Neuronal stem cell (in vitro differentiated cells): ENCODE results near the gene PLEKHA6.
"Not testable (repeated sequence)": the region's sequence is repeated elsewhere in the genome, so short reads cannot be mapped to it uniquely, and the experiment has no call there.

Source experiments
- DNase-seq: peaks from one replicate; pipeline ENCODE4 v3.0.0-alpha.2; 2013; ENCODE audit warnings: low spot score
- H2AFZ ChIP-seq: one replicate; pipeline ENCODE4 v1.6.1; 2013; ENCODE audit warnings: mild to moderate bottlenecking, low read length, inconsistent platforms
- H2AK5ac ChIP-seq: 2 replicates; pipeline ENCODE4 v1.6.1; 2013; ENCODE audit warnings: low read depth, mild to moderate bottlenecking, inconsistent platforms, low read length, moderate library complexity, mixed read lengths
- H2BK120ac ChIP-seq: 2 replicates; pipeline ENCODE4 v1.6.1; 2013; ENCODE audit warnings: low read depth, mild to moderate bottlenecking, inconsistent platforms, low read length, moderate library complexity, mixed read lengths
- H2BK12ac ChIP-seq: one replicate; pipeline ENCODE4 v1.6.1; 2013; ENCODE audit warnings: low read length, inconsistent platforms
- H2BK15ac ChIP-seq: 2 replicates; pipeline ENCODE4 v1.6.1; 2013; ENCODE audit warnings: mild to moderate bottlenecking, low read length, inconsistent platforms, mixed read lengths
- H2BK5ac ChIP-seq: one replicate; pipeline ENCODE4 v1.6.1; 2013; ENCODE audit warnings: inconsistent platforms, mild to moderate bottlenecking, low read length, moderate library complexity
- H3K14ac ChIP-seq: one replicate; pipeline ENCODE4 v1.6.1; 2013; ENCODE audit warnings: low read length, inconsistent platforms
- H3K18ac ChIP-seq: 2 replicates; pipeline ENCODE4 v1.6.1; 2013; ENCODE audit warnings: low read length, inconsistent platforms
- H3K23ac ChIP-seq: 2 replicates; pipeline ENCODE4 v1.6.1; 2013; ENCODE audit warnings: low read depth, mild to moderate bottlenecking, mixed read lengths, low read length, inconsistent platforms; ENCODE audit not compliant: poor library complexity
- H3K27ac ChIP-seq: replicated peaks from 3 replicates; pipeline ENCODE4 v1.5.1; 2013; ENCODE audit warnings: low read length, inconsistent platforms
- H3K27me3 ChIP-seq, 3 experiments: 2 replicates each; pipeline ENCODE4 v1.6.1; 2013; ENCODE audit warnings: low read length in 3 of 3, mild to moderate bottlenecking in 2 of 3, inconsistent platforms in 1 of 3, low read depth in 1 of 3, mixed read lengths in 1 of 3, moderate library complexity in 1 of 3; ENCODE audit not compliant: control insufficient read depth in 3 of 3, insufficient read depth in 3 of 3
- H3K36me3 ChIP-seq, 2 donors: replicated peaks in 1 of 2; 2 replicates each; pipeline ENCODE4 v1.6.1; 2013; ENCODE audit warnings: low read length in 2 of 2; ENCODE audit not compliant: control insufficient read depth in 2 of 2, insufficient read depth in 2 of 2
- H3K4ac ChIP-seq: 2 replicates; pipeline ENCODE4 v1.6.1; 2013; ENCODE audit warnings: inconsistent platforms, mild to moderate bottlenecking, low read length, moderate library complexity
- H3K4me1 ChIP-seq, 2 donors: 1 replicate in 1 of 2; 2 replicates in 1 of 2; pipeline ENCODE4 v1.6.1; 2013; ENCODE audit warnings: low read length in 2 of 2, low read depth in 1 of 2; ENCODE audit not compliant: control insufficient read depth in 2 of 2, insufficient read depth in 1 of 2
- H3K4me2 ChIP-seq: one replicate; pipeline ENCODE4 v1.6.1; 2013; ENCODE audit warnings: mild to moderate bottlenecking, low read length, inconsistent platforms; ENCODE audit not compliant: insufficient read depth, poor library complexity, severe bottlenecking
- H3K4me3 ChIP-seq, 2 donors: 2 replicates each; pipeline ENCODE4 v1.5.1; 2013; ENCODE audit warnings: low read length in 2 of 2, mild to moderate bottlenecking in 2 of 2, inconsistent platforms in 1 of 2, moderate library complexity in 1 of 2
- H3K79me1 ChIP-seq: one replicate; pipeline ENCODE4 v1.6.1; 2013; ENCODE audit warnings: low read depth, mild to moderate bottlenecking, inconsistent platforms, low read length, moderate library complexity
- H3K9ac ChIP-seq: one replicate; pipeline ENCODE4 v1.6.1; 2013; ENCODE audit warnings: mild to moderate bottlenecking, low read depth, low read length, inconsistent platforms; ENCODE audit not compliant: poor library complexity
- H3K9me3 ChIP-seq, 2 donors: replicated peaks in 1 of 2; 2 replicates each; pipeline versions ENCODE3 to v1.6.1; 2013; ENCODE audit warnings: low read length in 2 of 2, mild to moderate bottlenecking in 2 of 2, inconsistent platforms in 1 of 2, low read depth in 1 of 2, mixed read lengths in 1 of 2, moderate library complexity in 1 of 2; ENCODE audit not compliant: control insufficient read depth in 2 of 2, insufficient read depth in 1 of 2
- H4K8ac ChIP-seq: one replicate; pipeline ENCODE4 v1.6.1; 2013; ENCODE audit warnings: low read depth, mild to moderate bottlenecking, inconsistent platforms, low read length, moderate library complexity
- H4K91ac ChIP-seq: one replicate; pipeline ENCODE4 v1.6.1; 2013; ENCODE audit warnings: low read length, low read depth, mild to moderate bottlenecking, inconsistent platforms; ENCODE audit not compliant: poor library complexity
- WGBS, 2 donors: extraction: QIAGEN DNeasy Blood & Tissue Kit; methylation state at CpG; one replicate each; pipeline ENCODE4 v1.1.7; 2013; ENCODE audit warnings: missing lambda C conversion rate in 2 of 2, mixed read lengths in 1 of 2; ENCODE audit not compliant: insufficient read length in 2 of 2, insufficient replicate concordance in 1 of 2; ENCODE audit errors: extremely low coverage in 2 of 2; 5-methylcytosine and 5-hydroxymethylcytosine counted together

The PLEKHA6 gene

DNA sequence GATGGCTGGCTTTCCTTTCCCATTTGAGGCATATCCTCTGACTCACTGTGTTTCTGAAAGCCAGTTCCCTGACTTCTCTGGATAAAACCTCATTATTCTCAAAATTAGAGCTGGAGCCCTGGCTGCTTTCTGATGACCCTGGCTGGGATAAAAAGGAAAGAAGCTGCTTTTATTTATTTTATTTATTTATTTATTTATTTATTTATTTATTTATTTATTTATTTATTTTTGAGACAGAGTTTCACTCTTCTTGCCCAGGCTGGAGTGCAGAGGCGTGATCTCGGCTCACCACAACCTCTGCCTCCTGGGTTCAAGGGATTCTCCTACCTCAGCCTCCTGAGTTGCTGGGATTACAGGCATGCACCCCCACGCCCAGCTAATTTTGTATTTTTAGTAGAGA, 31.9 kb downstream of the PLEKHA6 start:
- H3K4me3 ChIP-seq, DNase-seq, H3K18ac ChIP-seq, H3K27ac ChIP-seq, H3K23ac ChIP-seq, H2BK12ac ChIP-seq, H3K27me3 ChIP-seq, H4K91ac ChIP-seq, H2AK5ac ChIP-seq, H2AFZ ChIP-seq, H3K4ac ChIP-seq, H3K36me3 ChIP-seq, H3K9ac ChIP-seq, H2BK5ac ChIP-seq, H3K14ac ChIP-seq, H4K8ac ChIP-seq, H3K9me3 ChIP-seq, H3K4me1 ChIP-seq, H3K4me2 ChIP-seq, H3K79me1 ChIP-seq, H2BK120ac ChIP-seq, H2BK15ac ChIP-seq: not testable (repeated sequence)
- no CpG with 5 or more reads among the region's 3 CpGs for WGBS, 2 donors

DNA sequence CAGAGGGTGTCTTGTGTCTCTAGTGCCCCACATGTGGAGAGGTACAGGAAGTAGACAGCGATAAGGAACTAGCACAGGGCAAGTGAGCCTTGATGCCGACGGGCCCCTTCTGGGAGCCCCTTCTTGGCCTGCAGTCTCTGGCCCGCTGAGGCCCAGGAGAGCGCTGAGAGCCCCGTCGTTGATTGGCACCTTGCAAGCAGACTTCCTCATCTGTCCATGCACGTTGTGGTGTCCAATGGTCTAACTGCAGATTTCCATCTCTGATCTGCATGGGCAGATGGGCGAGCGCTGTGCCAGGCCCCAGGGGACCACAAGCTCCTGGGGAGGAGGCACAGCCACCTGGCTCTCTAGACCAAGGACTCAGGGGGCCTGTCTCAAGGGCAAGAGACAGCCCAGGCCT, 32.4 kb downstream of the PLEKHA6 start:
- Histone ChIP-seq H3K18ac (no peak overlapping the region), H4K8ac (no peak overlapping the region), H3K36me3 (no peaks in the 10 kb centered on the region)

DNA sequence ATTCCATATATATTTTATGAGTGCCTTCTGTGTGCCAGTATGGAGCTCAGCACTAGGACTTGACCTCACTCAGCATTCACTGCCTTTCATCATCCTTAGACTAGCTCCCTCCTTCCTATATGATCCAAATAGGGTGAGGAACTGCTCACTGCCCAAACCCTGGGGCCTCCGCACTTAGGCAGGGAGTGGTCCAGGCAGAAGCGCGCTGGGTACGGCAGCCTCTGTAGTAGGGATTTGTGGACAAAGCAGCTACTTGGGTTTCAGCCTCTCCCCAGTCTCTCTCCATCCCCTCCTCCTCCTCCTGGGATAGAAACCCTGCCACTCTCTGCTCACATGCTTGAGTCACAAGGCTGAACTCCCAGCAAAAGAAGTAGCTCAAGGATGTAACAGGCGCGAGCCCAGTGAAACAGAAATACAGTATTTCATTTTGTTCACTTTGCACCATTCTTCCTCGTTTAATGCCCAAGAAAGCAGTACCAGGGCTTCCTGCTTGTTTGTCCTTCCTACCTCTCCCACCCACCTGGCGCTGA, 32.9 kb downstream of the PLEKHA6 start:
- H3K9ac ChIP-seq = no peak overlapping the region
- no peak overlapping the region for H2BK5ac ChIP-seq
- no peak overlapping the region for H2AK5ac ChIP-seq
- no peak overlapping the region for H3K27ac ChIP-seq
- H3K79me1 ChIP-seq = no peaks in the 10 kb centered on the region
- H3K4me1 ChIP-seq = peaks cover 6 to 17% of the 10 kb centered on the region in 2 donors
- no peak overlapping the region for H2BK12ac ChIP-seq
- H3K27me3 ChIP-seq = peaks cover 0 to 4% (median 0%) of the 10 kb centered on the region in 3 experiments
- H3K4ac ChIP-seq = no peak overlapping the region
- no peak overlapping the region for H2BK120ac ChIP-seq
- H2BK15ac ChIP-seq = no peak overlapping the region
- H3K18ac ChIP-seq = no peak overlapping the region
- H3K36me3 ChIP-seq = no peaks in the 10 kb centered on the region
- no peak overlapping the region for H3K4me3 ChIP-seq
- no peak overlapping the region for H3K4me2 ChIP-seq
- H4K8ac ChIP-seq = no peak overlapping the region
- no peak overlapping the region for H4K91ac ChIP-seq
- H2AFZ ChIP-seq = no peak overlapping the region
- H3K23ac ChIP-seq = no peak overlapping the region
- H3K14ac ChIP-seq = no peak overlapping the region
- peaks cover 0 to 5% of the 10 kb centered on the region in 2 donors for H3K9me3 ChIP-seq
- DNase-seq = no peak
- WGBS, 2 donors = no CpG with 5 or more reads among the region's 8 CpGs

More for the DNA sequence above, 32.4 kb downstream of the PLEKHA6 start:
- H3K9me3 ChIP-seq = peaks cover 0 to 5% of the 10 kb centered on the region in 2 donors
- no peak overlapping the region for H3K4me3 ChIP-seq
- DNase-seq = no peak
- no peak overlapping the region for H2AFZ ChIP-seq
- H3K14ac ChIP-seq = no peak overlapping the region
- H2BK5ac ChIP-seq = no peak overlapping the region
- no peaks in the 10 kb centered on the region for H3K79me1 ChIP-seq
- no peak overlapping the region for H2BK12ac ChIP-seq
- no peak overlapping the region for H3K9ac ChIP-seq
- H3K27ac ChIP-seq = no peak overlapping the region
- H3K23ac ChIP-seq = no peak overlapping the region
- H3K4ac ChIP-seq = no peak overlapping the region
- no CpG with 5 or more reads among the region's 10 CpGs for WGBS, 2 donors
- H3K4me1 ChIP-seq = peaks cover 5 to 12% of the 10 kb centered on the region in 2 donors
- H2BK15ac ChIP-seq = no peak overlapping the region
- no peak overlapping the region for H3K4me2 ChIP-seq
- H2AK5ac ChIP-seq = no peak overlapping the region
- no peak overlapping the region for H2BK120ac ChIP-seq
- H3K27me3 ChIP-seq = peaks cover 0 to 5% (median 0%) of the 10 kb centered on the region in 3 experiments
- no peak overlapping the region for H4K91ac ChIP-seq

DNA sequence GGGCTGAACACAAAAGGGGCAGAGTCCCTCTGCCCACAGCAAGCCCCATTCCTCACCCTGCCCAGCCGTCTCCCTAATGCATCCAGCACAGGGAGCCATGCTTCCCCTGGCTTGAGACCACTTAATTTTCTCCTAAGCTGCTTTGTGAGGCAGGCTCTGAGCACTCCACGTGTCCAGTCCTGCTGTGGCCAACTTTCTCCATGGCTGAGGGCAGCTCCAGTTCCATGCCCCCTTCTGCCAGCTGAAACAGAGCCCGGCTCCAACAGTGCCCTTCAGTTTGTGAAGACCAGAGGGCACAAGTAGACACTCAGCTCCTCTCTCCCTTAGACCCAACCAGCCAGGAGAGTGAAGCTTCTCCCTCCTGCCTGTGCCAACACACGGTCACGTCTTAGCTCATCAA, 33.8 kb downstream of the PLEKHA6 start:
- Histone ChIP-seq H2AFZ (no peak overlapping the region), H2BK5ac (no peak overlapping the region), H4K8ac (no peak overlapping the region), H3K4ac (no peak overlapping the region), H3K18ac (peak overlapping the region; percentile 63), H2BK15ac (peak overlapping the region; percentile 17), H2BK120ac (no peak overlapping the region), H3K14ac (peak overlapping the region; percentile 27), H2BK12ac (no peak overlapping the region), H4K91ac (no peak overlapping the region), H3K27ac (no peak overlapping the region), H3K9ac (no peak overlapping the region), H3K79me1 (no peaks in the 10 kb centered on the region), H2AK5ac (peak overlapping the region; percentile 11), H3K4me3 (no peak overlapping the region), H3K36me3 (no peaks in the 10 kb centered on the region), H3K4me2 (no peak overlapping the region), H3K9me3 (peaks cover 0 to 5% of the 10 kb centered on the region in 2 donors), H3K23ac (no peak overlapping the region), H3K4me1 (peaks cover 12 to 25% of the 10 kb centered on the region in 2 donors), H3K27me3 (peaks cover 0 to 1% (median 0%) of the 10 kb centered on the region in 3 experiments)
- DNase-seq = no peak
- WGBS, 2 donors = no CpG with 5 or more reads among the region's 5 CpGs
